HEK293 (cell line): ENCODE measurements around the gene GPR158.

Experiments
- CTCF ChIP-seq: fragments of 450-650 bp; formaldehyde crosslinking; IDR thresholded peaks from 2 replicates; pipeline ENCODE4 v1.5.1; 2016; ENCODE audit warnings: missing biosample characterization, missing genetic modification characterization
- PATZ1 ChIP-seq: fragments of 450-650 bp; formaldehyde crosslinking; IDR thresholded peaks from 2 replicates; pipeline ENCODE4 v1.5.1; 2016; ENCODE audit warnings: missing biosample characterization, missing genetic modification characterization
- ZBTB44 ChIP-seq: fragments of 450-650 bp; IDR thresholded peaks from 2 replicates; pipeline ENCODE4 v1.5.1; 2018; ENCODE audit warnings: missing biosample characterization, mild to moderate bottlenecking, missing genetic modification characterization
- ZNF426 ChIP-seq: fragments of 450-650 bp; formaldehyde crosslinking; IDR thresholded peaks from 2 replicates; pipeline ENCODE4 v1.5.1; 2017; ENCODE audit warnings: missing biosample characterization, missing genetic modification characterization, mild to moderate bottlenecking, inconsistent platforms, moderate library complexity
- ZNF521 ChIP-seq: fragments of 450-650 bp; formaldehyde crosslinking; IDR thresholded peaks from 2 replicates; pipeline ENCODE4 v1.5.1; 2017; ENCODE audit warnings: missing biosample characterization, mild to moderate bottlenecking, missing genetic modification characterization
- ZNF624 ChIP-seq: fragments of 450-650 bp; formaldehyde crosslinking; IDR thresholded peaks from 2 replicates; pipeline ENCODE4 v1.5.1; 2017; ENCODE audit warnings: missing biosample characterization, missing genetic modification characterization

GRCh38 chr10:25536027-25536426 is 361.2 kb downstream of the GPR158 start:
- TF ChIP-seq ZNF426 (tag by site-specific recombination) (no peak), ZNF624 (tag by site-specific recombination) (no peak), ZNF521 (tag by site-specific recombination) (no peak), CTCF (tag by site-specific recombination) (no peak), PATZ1 (tag by site-specific recombination) (no peak), ZBTB44 (tag by site-specific recombination) (no peak)
